Upper lobe of left lung (tissue), 6 donors: ENCODE measurements around the gene GLP2R. TPM values are rescaled to one million over a fixed set of nuclear protein-coding genes. Genes with fewer than 3 reads are reported as not detected.
A peak's percentile ranks its signal among the peaks of the same experiment; 100 is the strongest.

Experiments
- ATAC-seq, 2 donors: fragments of 200-7000 bp; cut with Tn5 transposase; one replicate each; pipeline ENCODE4 v1.9.1; 2022; ENCODE audit warnings: mild to moderate bottlenecking in 2 of 2, moderate library complexity in 2 of 2; ENCODE audit not compliant: low FRiP score in 2 of 2
- DNase-seq, 2 donors: peaks; one replicate each; pipeline ENCODE4 v3.0.0-alpha.2; 2019 to 2020
- H3K27ac ChIP-seq, 4 donors: fragments of 200-600 bp; sonication (generic); one replicate each; pipeline ENCODE4 v1.5.1; 2016 to 2019
- H3K27me3 ChIP-seq, 4 donors: fragments of 200-600 bp; sonication (generic); one replicate each; pipeline ENCODE4 v1.5.1; 2017 to 2019
- H3K36me3 ChIP-seq, 4 donors: fragments of 200-600 bp; sonication (generic); one replicate each; pipeline ENCODE4 v1.5.1; 2016 to 2019
- H3K4me1 ChIP-seq, 4 donors: fragments of 200-600 bp; sonication (generic); one replicate each; pipeline ENCODE4 v1.5.1; 2018 to 2019
- H3K4me3 ChIP-seq, 4 donors: fragments of 200-600 bp; sonication (generic); one replicate each; pipeline ENCODE4 v1.5.1; 2017 to 2019; ENCODE audit warnings: mild to moderate bottlenecking in 2 of 4, moderate library complexity in 1 of 4
- H3K9me3 ChIP-seq, 4 donors: fragments of 200-600 bp; sonication (generic); one replicate each; pipeline ENCODE4 v1.5.1; 2018 to 2019
- CTCF ChIP-seq, 6 experiments: fragments of 450-650 bp in 4 of 6; fragments of 200-600 bp in 2 of 6; sonication (generic) in 2 of 6; IDR thresholded peaks; one replicate each; pipeline ENCODE4 v1.5.1; 2016 to 2019; ENCODE audit warnings: antibody characterized with exemption in 6 of 6
- EP300 ChIP-seq, 4 donors: sonication (generic); formaldehyde crosslinking; IDR thresholded peaks; one replicate each; pipeline ENCODE4 v1.5.1; 2017; ENCODE audit warnings: antibody characterized with exemption in 4 of 4, control low read depth in 2 of 4
- POLR2A ChIP-seq, 4 donors: fragments of 450-650 bp; IDR thresholded peaks; one replicate each; pipeline ENCODE4 v1.5.1; 2016 to 2017; ENCODE audit warnings: antibody characterized with exemption in 4 of 4, mild to moderate bottlenecking in 2 of 4
- POLR2AphosphoS5 ChIP-seq, 2 donors: sonication (generic); formaldehyde crosslinking; IDR thresholded peaks; one replicate each; pipeline ENCODE4 v1.5.1; 2017; ENCODE audit warnings: antibody characterized with exemption in 2 of 2
- WGBS, 2 donors: methylation state at CpG; one replicate each; pipeline ENCODE4 v1.1.5; 2017 to 2018; 5-methylcytosine and 5-hydroxymethylcytosine counted together
- total RNA-seq, 6 donors: library from RNA; depleted of rRNA in 4 of 6; stranded (reverse); fragments of >200 nt in 4 of 6; gene quantifications; one replicate each; pipeline versions ENCODE4 v1.1.0 to v1.2.1, GENCODE V29; 2016 to 2021
- donor health status: DM: no; HTN: no; CAD: no; lungs with moderate emphysema.
- donor health status: DM: no; HTN: yes; CAD: no; lungs with severe emphysema.

GLP2R gene
- total RNA-seq, 6 donors from 2014 or later, result 0.30 to 2.0 (median 0.78) TPM; not detected in 2

- Histone ChIP-seq H3K9me3 (no peaks in the 10 kb centered on the region), H3K36me3 (no peaks in the 10 kb centered on the region), H3K27me3 (no peaks in the 10 kb centered on the region), H3K4me3 (no peak overlapping the region), H3K27ac (no peak overlapping the region), H3K4me1 (no peaks in the 10 kb centered on the region)
- TF ChIP-seq POLR2A (IDR thresholded peaks at IDR 0.05) (no peak), CTCF (IDR thresholded peaks at IDR 0.05) (no peak), POLR2AphosphoS5 (IDR thresholded peaks at IDR 0.05) (no peak), EP300 (IDR thresholded peaks at IDR 0.05) (no peak)
- WGBS, 2 donors, result 58 to 96% methylated on average over 6 to 9 of the region's 10 CpGs
- ATAC-seq (no peak), DNase-seq (no peak)
Measured at GRCh38 chr17:9816472-9816871, 9.3 kb upstream of the GLP2R start.

DNA sequence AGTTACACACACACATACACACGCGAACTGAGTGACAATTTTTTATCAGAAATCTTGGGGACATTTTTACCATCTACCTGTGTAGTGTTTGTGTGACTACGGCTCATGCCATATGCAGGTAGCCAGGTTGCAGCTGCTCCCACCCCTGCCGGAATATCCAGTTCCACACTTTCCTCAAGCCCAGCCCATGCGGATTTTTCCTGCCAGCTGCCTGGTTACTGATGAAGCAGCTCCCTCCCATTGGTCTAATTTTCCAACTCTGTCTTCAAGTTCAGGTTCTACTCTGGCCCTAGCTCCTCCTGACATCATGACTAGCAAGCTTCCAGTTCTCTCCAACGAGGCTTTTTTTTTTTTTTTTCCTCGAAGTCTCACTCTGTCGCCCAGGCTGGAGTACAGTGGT, 8.6 kb upstream of the GLP2R start:
- peak in 1 of 2 donors; percentile 36 for DNase-seq
- Histone ChIP-seq H3K36me3 (no peaks in the 10 kb centered on the region), H3K4me3 (no peak overlapping the region), H3K27ac (no peak overlapping the region), H3K4me1 (no peaks in the 10 kb centered on the region), H3K27me3 (no peaks in the 10 kb centered on the region), H3K9me3 (no peaks in the 10 kb centered on the region)
- peak in 1 of 2 donors; percentile 59 for ATAC-seq
- WGBS, 2 donors, result 53 to 55% methylated on average over 8 of the region's 8 CpGs
- TF ChIP-seq EP300 (IDR thresholded peaks at IDR 0.05), result no peak
- no peak for TF ChIP-seq POLR2AphosphoS5 (IDR thresholded peaks at IDR 0.05)
- TF ChIP-seq POLR2A (IDR thresholded peaks at IDR 0.05), result no peak

- H3K4me1 ChIP-seq, result no peaks in the 10 kb centered on the region
- no peaks in the 10 kb centered on the region for H3K27me3 ChIP-seq
- no peak overlapping the region for H3K4me3 ChIP-seq
- no peaks in the 10 kb centered on the region for H3K36me3 ChIP-seq
- no peaks in the 10 kb centered on the region for H3K9me3 ChIP-seq
- no peak for DNase-seq
- H3K27ac ChIP-seq, result no peak overlapping the region
- no peak for TF ChIP-seq POLR2AphosphoS5 (IDR thresholded peaks at IDR 0.05)
- no peak for TF ChIP-seq CTCF (IDR thresholded peaks at IDR 0.05)
- TF ChIP-seq POLR2A (IDR thresholded peaks at IDR 0.05), result no peak
- no peak for TF ChIP-seq EP300 (IDR thresholded peaks at IDR 0.05)
- WGBS, 2 donors, result 60 to 88% methylated on average over 4 of the region's 4 CpGs
- ATAC-seq, result no peak
Measured at GRCh38 chr17:9818760-9819159, 7.0 kb upstream of the GLP2R start.

GRCh38 chr17:9820448-9820847, 5.3 kb upstream of the GLP2R start:
- Histone ChIP-seq H3K9me3 (no peaks in the 10 kb centered on the region), H3K27me3 (no peaks in the 10 kb centered on the region), H3K36me3 (no peaks in the 10 kb centered on the region), H3K4me3 (no peak overlapping the region), H3K27ac (no peak overlapping the region), H3K4me1 (no peaks in the 10 kb centered on the region)
- TF ChIP-seq CTCF (IDR thresholded peaks at IDR 0.05), result no peak
- no peak for TF ChIP-seq POLR2A (IDR thresholded peaks at IDR 0.05)
- TF ChIP-seq POLR2AphosphoS5 (IDR thresholded peaks at IDR 0.05), result no peak
- TF ChIP-seq EP300 (IDR thresholded peaks at IDR 0.05), result no peak
- DNase-seq (no peak), ATAC-seq (peak in 1 of 2 donors; percentile 15)
- 82 to 92% methylated on average over 3 of the region's 3 CpGs for WGBS, 2 donors

GRCh38 chr17:9821921-9822320, 3.8 kb upstream of the GLP2R start, which contains the start of gene GSG1L2:
Gene GSG1L2 (minus strand): TSS chr17:9822079. CDS start chr17:9822071, 8 bp downstream.
- H3K9me3 ChIP-seq, result no peaks in the 10 kb centered on the region
- no peak within 1 kb of the TSS for H3K4me3 ChIP-seq
- no peaks in the 10 kb centered on the region for H3K27me3 ChIP-seq
- WGBS, 2 donors, result 63 to 73% methylated on average over 10 to 15 of the region's 15 CpGs
- TF ChIP-seq EP300 (IDR thresholded peaks at IDR 0.05) (no peak), POLR2AphosphoS5 (IDR thresholded peaks at IDR 0.05) (no peak), POLR2A (IDR thresholded peaks at IDR 0.05) (no peak), CTCF (IDR thresholded peaks at IDR 0.05) (no peak)
- DNase-seq (no peak), ATAC-seq (peak in 1 of 2 donors; percentile 13)
- no peaks in the 10 kb centered on the region for H3K36me3 ChIP-seq
- H3K4me1 ChIP-seq, result no peaks in the 10 kb centered on the region
- H3K27ac ChIP-seq, result no peak within 1 kb of the TSS
